GM23338 (cell line): ENCODE results near the gene APOL2. TPM values are rescaled to one million over a fixed set of nuclear protein-coding genes. Genes with fewer than 3 reads are reported as not detected.

Experiments
- ATAC-seq: fragments of 200-7000 bp; cut with Tn5 transposase; 3 replicates; pipeline ENCODE4 v1.9.1; 2020
- DNase-seq: peaks from one replicate; pipeline ENCODE4 v3.0.0-alpha.2; 2015; ENCODE audit warnings: low spot score
- H2AFZ ChIP-seq: fragments of 200-600 bp; sonication (generic); 2 replicates; pipeline ENCODE4 v1.8.0; 2016; ENCODE audit warnings: antibody characterized with exemption, mild to moderate bottlenecking, moderate library complexity
- H3F3A ChIP-seq: fragments of 200-600 bp; sonication (generic); replicated peaks from 2 replicates; pipeline ENCODE4 v1.8.0; 2017; ENCODE audit warnings: antibody characterized with exemption, mixed run types, low read depth
- H3K27ac ChIP-seq: fragments of 200-600 bp; sonication (generic); 2 replicates; pipeline ENCODE4 v1.6.1; 2016; ENCODE audit warnings: low read depth
- H3K27me3 ChIP-seq: fragments of 200-600 bp; sonication (generic); 2 replicates; pipeline ENCODE4 v1.8.0; 2016; ENCODE audit warnings: mild to moderate bottlenecking, mixed run types, moderate library complexity; ENCODE audit not compliant: insufficient read depth
- H3K36me3 ChIP-seq: fragments of 200-600 bp; sonication (generic); 2 replicates; pipeline ENCODE4 v1.8.0; 2016; ENCODE audit warnings: mild to moderate bottlenecking; ENCODE audit not compliant: insufficient read depth
- H3K4me1 ChIP-seq: fragments of 200-600 bp; sonication (generic); 2 replicates; pipeline ENCODE4 v1.8.0; 2016; ENCODE audit warnings: mild to moderate bottlenecking, moderate library complexity; ENCODE audit not compliant: insufficient read depth
- H3K4me2 ChIP-seq: fragments of 200-600 bp; sonication (generic); 2 replicates; pipeline ENCODE4 v1.7.1; 2017; ENCODE audit warnings: mixed run types
- H3K4me3 ChIP-seq: fragments of 200-600 bp; sonication (generic); 2 replicates; pipeline ENCODE4 v1.6.1; 2016; ENCODE audit warnings: mixed run types
- H3K79me2 ChIP-seq: fragments of 200-600 bp; sonication (generic); replicated peaks from 2 replicates; pipeline ENCODE4 v1.8.0; 2017; ENCODE audit warnings: mild to moderate bottlenecking; ENCODE audit not compliant: insufficient read depth
- H3K9me2 ChIP-seq: fragments of 200-600 bp; sonication (generic); 2 replicates; pipeline ENCODE4 v1.8.0; 2017; ENCODE audit not compliant: insufficient read depth
- H4K20me1 ChIP-seq: fragments of 200-600 bp; sonication (generic); replicated peaks from 2 replicates; pipeline ENCODE4 v1.8.0; 2017; ENCODE audit warnings: mild to moderate bottlenecking; ENCODE audit not compliant: insufficient read depth
- H3K27ac Mint-ChIP-seq: 2 replicates; pipeline ENCODE4 v1.8.0; 2020; ENCODE audit warnings: inconsistent platforms, mild to moderate bottlenecking, moderate library complexity, mixed read lengths
- H3K27me3 Mint-ChIP-seq: 3 replicates; pipeline ENCODE4 v1.8.0; 2022; ENCODE audit warnings: low read depth, mild to moderate bottlenecking, moderate library complexity, mixed read lengths, inconsistent platforms; ENCODE audit not compliant: insufficient read depth, poor library complexity
- H3K36me3 Mint-ChIP-seq: 3 replicates; pipeline ENCODE4 v1.8.0; 2021; ENCODE audit warnings: low read depth, mild to moderate bottlenecking, inconsistent platforms, moderate library complexity, mixed read lengths
- H3K4me1 Mint-ChIP-seq: 3 replicates; pipeline ENCODE4 v1.8.0; 2020; ENCODE audit warnings: mild to moderate bottlenecking, inconsistent platforms, mixed read lengths
- H3K4me3 Mint-ChIP-seq: 3 replicates; pipeline ENCODE4 v1.8.0; 2021; ENCODE audit warnings: moderate library complexity, mild to moderate bottlenecking, inconsistent platforms, mixed read lengths
- H3K9me3 Mint-ChIP-seq: 3 replicates; pipeline ENCODE4 v1.8.0; 2020; ENCODE audit warnings: moderate library complexity, mild to moderate bottlenecking, inconsistent platforms, mixed read lengths
- CREB1 ChIP-seq: fragments of 250-450 bp; sonication (Bioruptor Pico); IDR thresholded peaks from 2 replicates; pipeline ENCODE4 v1.5.0; 2020; ENCODE audit warnings: low read depth, mild to moderate bottlenecking, moderate library complexity
- ETS1 ChIP-seq: IDR thresholded peaks from 2 replicates; pipeline ENCODE4 v1.6.1; 2016; ENCODE audit warnings: antibody characterized with exemption
- EZH2 ChIP-seq: fragments of 200-600 bp; sonication (generic); IDR thresholded peaks from one replicate; pipeline ENCODE4 v1.8.0; 2017; ENCODE audit warnings: antibody characterized with exemption, mild to moderate bottlenecking, low read depth; ENCODE audit not compliant: unreplicated experiment
- EZH2phosphoT487 ChIP-seq: fragments of 200-600 bp; sonication (generic); IDR thresholded peaks from one replicate; pipeline ENCODE4 v1.8.1; 2018; ENCODE audit warnings: antibody characterized with exemption; ENCODE audit not compliant: unreplicated experiment
- NANOG ChIP-seq: IDR thresholded peaks from 2 replicates; pipeline ENCODE4 v1.6.1; 2016; ENCODE audit warnings: antibody characterized with exemption, borderline replicate concordance
- ZNF114 ChIP-seq: fragments of 250-450 bp; sonication (Bioruptor Pico); IDR thresholded peaks from 2 replicates; pipeline ENCODE4 v1.5.0; 2020; ENCODE audit warnings: mild to moderate bottlenecking, moderate library complexity
- ZNF331 ChIP-seq: fragments of 250-450 bp; sonication (Bioruptor Pico); IDR thresholded peaks from 2 replicates; pipeline ENCODE4 v1.5.0; 2020; ENCODE audit warnings: low read depth, mild to moderate bottlenecking, moderate library complexity
- ZNF462 ChIP-seq: fragments of 250-450 bp; sonication (Bioruptor Pico); IDR thresholded peaks from 2 replicates; pipeline ENCODE4 v1.5.0; 2020; ENCODE audit warnings: mild to moderate bottlenecking, moderate library complexity
- polyA plus RNA-seq: library from polyadenylated mRNA; unstranded; fragments of >200 nt; fragmentation: Nextera tagmentation; extraction: Ambion mirVana; gene quantifications from 2 replicates; pipeline ENCODE4 v1.2.1, GENCODE V29; 2016
- total RNA-seq: library from RNA; depleted of rRNA; stranded (reverse); fragments of >200 nt; shearing (Covaris generic); gene quantifications from 2 replicates; pipeline ENCODE4 v1.2.3, GENCODE V29; 2014
- TF ChIP-seq, protein P1 (sequence below), 2 experiments: fragments of 200-600 bp in 1 of 2; sonication (generic) in 1 of 2; conservative IDR thresholded peaks; 2 replicates each; pipeline versions ENCODE4 v1.5.1 to v1.6.1; 2016 to 2017; ENCODE audit warnings: antibody characterized with exemption in 2 of 2, low read depth in 2 of 2, mild to moderate bottlenecking in 2 of 2, moderate library complexity in 1 of 2
- TF ChIP-seq, protein P2 (sequence below): IDR thresholded peaks from one replicate; pipeline ENCODE4 v1.6.1; 2018; ENCODE audit warnings: antibody characterized with exemption; ENCODE audit not compliant: unreplicated experiment

The APOL2 gene
- total and polyA plus RNA-seq, 2 experiments from 2014 or later: 5.5 to 10.4 TPM

DNA sequence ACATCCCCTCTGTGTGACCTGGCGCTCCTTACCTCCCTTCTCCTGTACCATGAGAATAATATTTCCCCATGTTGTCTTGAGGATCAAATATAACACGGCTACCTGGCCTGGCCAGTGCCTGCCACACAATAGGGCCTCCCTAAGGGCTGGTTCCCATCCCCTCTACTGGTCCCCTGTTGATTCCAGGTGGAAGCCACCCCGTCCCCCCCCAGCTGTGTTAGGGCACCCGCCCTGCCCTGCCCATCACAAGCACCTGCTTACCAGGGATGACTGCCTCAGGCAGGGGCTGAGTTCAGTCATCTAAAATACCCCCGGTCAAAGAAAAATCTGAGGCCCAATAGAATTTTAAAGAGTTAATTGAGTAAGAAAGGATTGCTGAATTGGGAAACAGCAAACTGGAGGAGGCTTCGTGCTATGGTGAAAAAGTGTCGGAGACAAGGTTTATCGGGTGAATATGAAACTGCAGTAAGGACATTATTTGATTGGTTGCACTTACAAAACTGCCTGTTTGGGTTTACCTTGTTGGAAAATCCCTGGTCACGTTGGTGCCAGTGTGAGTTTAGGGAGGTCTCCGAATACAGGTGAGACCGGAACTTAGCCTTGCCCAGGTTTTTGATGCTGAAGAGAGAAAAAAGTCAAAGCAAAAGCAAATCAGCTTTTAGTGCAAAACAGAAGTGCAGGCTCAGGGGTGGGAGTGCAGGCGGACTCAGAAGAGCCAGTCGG, 18.8 kb upstream of the APOL2 start:
- peak overlapping the region; percentile 72 for H2AFZ ChIP-seq
- TF ChIP-seq EZH2phosphoT487 (no peak), ZNF331 (CRISPR knock-in tag) (no peak), CREB1 (no peak), NANOG (no peak), ZNF114 (CRISPR knock-in tag) (no peak), EZH2 (no peak), ETS1 (no peak), ZNF462 (CRISPR knock-in tag) (no peak)
- TF ChIP-seq, protein P1, sequence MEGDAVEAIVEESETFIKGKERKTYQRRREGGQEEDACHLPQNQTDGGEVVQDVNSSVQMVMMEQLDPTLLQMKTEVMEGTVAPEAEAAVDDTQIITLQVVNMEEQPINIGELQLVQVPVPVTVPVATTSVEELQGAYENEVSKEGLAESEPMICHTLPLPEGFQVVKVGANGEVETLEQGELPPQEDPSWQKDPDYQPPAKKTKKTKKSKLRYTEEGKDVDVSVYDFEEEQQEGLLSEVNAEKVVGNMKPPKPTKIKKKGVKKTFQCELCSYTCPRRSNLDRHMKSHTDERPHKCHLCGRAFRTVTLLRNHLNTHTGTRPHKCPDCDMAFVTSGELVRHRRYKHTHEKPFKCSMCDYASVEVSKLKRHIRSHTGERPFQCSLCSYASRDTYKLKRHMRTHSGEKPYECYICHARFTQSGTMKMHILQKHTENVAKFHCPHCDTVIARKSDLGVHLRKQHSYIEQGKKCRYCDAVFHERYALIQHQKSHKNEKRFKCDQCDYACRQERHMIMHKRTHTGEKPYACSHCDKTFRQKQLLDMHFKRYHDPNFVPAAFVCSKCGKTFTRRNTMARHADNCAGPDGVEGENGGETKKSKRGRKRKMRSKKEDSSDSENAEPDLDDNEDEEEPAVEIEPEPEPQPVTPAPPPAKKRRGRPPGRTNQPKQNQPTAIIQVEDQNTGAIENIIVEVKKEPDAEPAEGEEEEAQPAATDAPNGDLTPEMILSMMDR (conservative IDR thresholded peaks at IDR 0.05; ENCODE audit: low read depth in 2 of 2): no peak
- TF ChIP-seq, protein P2, sequence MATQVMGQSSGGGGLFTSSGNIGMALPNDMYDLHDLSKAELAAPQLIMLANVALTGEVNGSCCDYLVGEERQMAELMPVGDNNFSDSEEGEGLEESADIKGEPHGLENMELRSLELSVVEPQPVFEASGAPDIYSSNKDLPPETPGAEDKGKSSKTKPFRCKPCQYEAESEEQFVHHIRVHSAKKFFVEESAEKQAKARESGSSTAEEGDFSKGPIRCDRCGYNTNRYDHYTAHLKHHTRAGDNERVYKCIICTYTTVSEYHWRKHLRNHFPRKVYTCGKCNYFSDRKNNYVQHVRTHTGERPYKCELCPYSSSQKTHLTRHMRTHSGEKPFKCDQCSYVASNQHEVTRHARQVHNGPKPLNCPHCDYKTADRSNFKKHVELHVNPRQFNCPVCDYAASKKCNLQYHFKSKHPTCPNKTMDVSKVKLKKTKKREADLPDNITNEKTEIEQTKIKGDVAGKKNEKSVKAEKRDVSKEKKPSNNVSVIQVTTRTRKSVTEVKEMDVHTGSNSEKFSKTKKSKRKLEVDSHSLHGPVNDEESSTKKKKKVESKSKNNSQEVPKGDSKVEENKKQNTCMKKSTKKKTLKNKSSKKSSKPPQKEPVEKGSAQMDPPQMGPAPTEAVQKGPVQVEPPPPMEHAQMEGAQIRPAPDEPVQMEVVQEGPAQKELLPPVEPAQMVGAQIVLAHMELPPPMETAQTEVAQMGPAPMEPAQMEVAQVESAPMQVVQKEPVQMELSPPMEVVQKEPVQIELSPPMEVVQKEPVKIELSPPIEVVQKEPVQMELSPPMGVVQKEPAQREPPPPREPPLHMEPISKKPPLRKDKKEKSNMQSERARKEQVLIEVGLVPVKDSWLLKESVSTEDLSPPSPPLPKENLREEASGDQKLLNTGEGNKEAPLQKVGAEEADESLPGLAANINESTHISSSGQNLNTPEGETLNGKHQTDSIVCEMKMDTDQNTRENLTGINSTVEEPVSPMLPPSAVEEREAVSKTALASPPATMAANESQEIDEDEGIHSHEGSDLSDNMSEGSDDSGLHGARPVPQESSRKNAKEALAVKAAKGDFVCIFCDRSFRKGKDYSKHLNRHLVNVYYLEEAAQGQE: no peak
- no peaks in the 10 kb centered on the region for H4K20me1 ChIP-seq
- no peak overlapping the region for H3K4me3 ChIP-seq
- Mint-ChIP-seq H3K27me3 (peaks cover 12% of the 10 kb centered on the region), H3K27ac (peak overlapping the region; percentile 96), H3K36me3 (no peaks in the 10 kb centered on the region), H3K9me3 (no peaks in the 10 kb centered on the region; the same call in 2 of the 3 replicates), H3K4me1 (peaks cover 26% of the 10 kb centered on the region), H3K4me3 (peak overlapping the region; percentile 16; the same call in 2 of the 3 replicates)
- H3K4me1 ChIP-seq: peaks cover 21% of the 10 kb centered on the region
- peak overlapping the region; percentile 67; the same call in 1 of the 2 replicates for H3K27ac ChIP-seq
- H3K79me2 ChIP-seq: no peaks in the 10 kb centered on the region
- DNase-seq (no peak), ATAC-seq (no peak)
- no peaks in the 10 kb centered on the region for H3K27me3 ChIP-seq
- no peaks in the 10 kb centered on the region for H3K9me2 ChIP-seq
- peak overlapping the region; percentile 68 for H3K4me2 ChIP-seq
- no peaks in the 10 kb centered on the region for H3F3A ChIP-seq
- H3K36me3 ChIP-seq: no peaks in the 10 kb centered on the region
